Smooth muscle cell (in vitro differentiated cells): ENCODE data around the gene PDE4B. TPM values are rescaled to one million over a fixed set of nuclear protein-coding genes. Genes with fewer than 3 reads are reported as not detected.

Experiments
- DNase-seq: peaks from one replicate; lab custom pipeline; 2025; ENCODE audit not compliant: unreplicated experiment; lab: John Stamatoyannopoulos, UW
- H2AFZ ChIP-seq: fragments of 200-600 bp; sonication (generic); 2 replicates; pipeline ENCODE4 v1.6.0; 2016; ENCODE audit warnings: antibody characterized with exemption, low read depth, mild to moderate bottlenecking
- H3F3A ChIP-seq: fragments of 200-600 bp; sonication (generic); 2 replicates; pipeline ENCODE4 v1.6.0; 2017; ENCODE audit warnings: antibody characterized with exemption, low read depth
- H3K27ac ChIP-seq: fragments of 200-600 bp; sonication (generic); 2 replicates; pipeline ENCODE4 v1.5.1; 2016; ENCODE audit warnings: low read depth, mild to moderate bottlenecking
- H3K27me3 ChIP-seq: fragments of 200-600 bp; sonication (generic); 2 replicates; pipeline ENCODE4 v1.6.1; 2016; ENCODE audit warnings: low read depth, mild to moderate bottlenecking
- H3K36me3 ChIP-seq: fragments of 200-600 bp; sonication (generic); 2 replicates; pipeline ENCODE4 v1.5.1; 2016; ENCODE audit warnings: low read depth
- H3K4me1 ChIP-seq: fragments of 200-600 bp; sonication (generic); 2 replicates; pipeline ENCODE4 v1.5.1; 2016; ENCODE audit warnings: low read depth
- H3K4me2 ChIP-seq: fragments of 200-600 bp; sonication (generic); 2 replicates; pipeline ENCODE4 v1.6.0; 2016; ENCODE audit warnings: mild to moderate bottlenecking
- H3K4me3 ChIP-seq: fragments of 200-600 bp; sonication (generic); 2 replicates; pipeline ENCODE4 v1.5.1; 2016; ENCODE audit warnings: mild to moderate bottlenecking
- H3K79me2 ChIP-seq: fragments of 200-600 bp; sonication (generic); 2 replicates; pipeline ENCODE4 v1.6.0; 2016; ENCODE audit warnings: low read depth, mild to moderate bottlenecking
- H3K9ac ChIP-seq: fragments of 200-600 bp; sonication (generic); 2 replicates; pipeline ENCODE4 v1.6.0; 2016; ENCODE audit warnings: low read depth
- H3K9me3 ChIP-seq: fragments of 200-600 bp; sonication (generic); replicated peaks from 2 replicates; pipeline ENCODE4 v1.5.1; 2016; ENCODE audit warnings: low read depth
- H4K20me1 ChIP-seq: fragments of 200-600 bp; sonication (generic); 2 replicates; pipeline ENCODE4 v1.6.0; 2016; ENCODE audit warnings: low read depth
- WGBS: methylation state at CpG from one replicate; pipeline ENCODE4 v1.1.7; 2016; ENCODE audit warnings: low lambda C conversion rate; 5-methylcytosine and 5-hydroxymethylcytosine counted together
- polyA plus RNA-seq: library from polyadenylated mRNA; unstranded; fragments of >200 nt; fragmentation: Nextera tagmentation; extraction: Ambion mirVana; gene quantifications from 2 replicates; pipeline ENCODE4 v1.2.1, GENCODE V29; 2016
- total RNA-seq: library from RNA; depleted of rRNA; stranded (reverse); fragments of >200 nt; gene quantifications from 2 replicates; pipeline ENCODE4 v1.2.3, GENCODE V29; 2014
- TF ChIP-seq, protein P1 (sequence below): fragments of 200-600 bp; sonication (generic); IDR thresholded peaks from 2 replicates; pipeline ENCODE4 v1.5.1; 2017; ENCODE audit warnings: borderline replicate concordance, mild to moderate bottlenecking, antibody characterized with exemption; ENCODE audit not compliant: insufficient read depth, poor library complexity, severe bottlenecking

PDE4B gene
- total and polyA plus RNA-seq, 2 experiments from 2014 or later = 18.5 to 24.8 TPM

DNA sequence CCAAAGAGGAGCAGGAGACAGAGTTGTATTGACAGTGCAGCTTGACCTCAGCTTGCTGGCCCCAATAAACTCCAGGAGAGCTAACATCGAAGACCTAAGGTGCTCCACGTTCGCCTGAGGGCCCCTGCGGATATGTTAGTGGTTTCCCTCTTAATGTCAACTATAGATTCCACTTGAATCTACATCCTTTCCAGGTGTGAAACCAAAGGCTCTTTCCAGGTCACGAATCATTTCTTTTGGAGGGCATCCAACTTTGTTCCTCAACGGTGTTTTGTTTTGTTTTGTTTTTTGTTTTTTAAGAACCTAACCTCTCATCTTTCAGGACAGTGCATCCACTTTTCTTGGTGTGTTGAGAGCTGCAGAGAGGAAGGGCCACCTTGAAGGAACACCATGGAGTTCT, 473.7 kb downstream of the PDE4B start:
- Histone ChIP-seq H3K4me2 (no peak overlapping the region), H2AFZ (no peak overlapping the region), H3K9ac (no peak overlapping the region), H3K9me3 (no peaks in the 10 kb centered on the region), H3K4me1 (peaks cover 29% of the 10 kb centered on the region), H3K27ac (no peak overlapping the region), H3K79me2 (no peaks in the 10 kb centered on the region), H3K36me3 (no peaks in the 10 kb centered on the region), H4K20me1 (no peaks in the 10 kb centered on the region), H3K4me3 (no peak overlapping the region), H3K27me3 (no peaks in the 10 kb centered on the region), H3F3A (peaks cover 14% of the 10 kb centered on the region)
- no peak for DNase-seq
- TF ChIP-seq, protein P1, sequence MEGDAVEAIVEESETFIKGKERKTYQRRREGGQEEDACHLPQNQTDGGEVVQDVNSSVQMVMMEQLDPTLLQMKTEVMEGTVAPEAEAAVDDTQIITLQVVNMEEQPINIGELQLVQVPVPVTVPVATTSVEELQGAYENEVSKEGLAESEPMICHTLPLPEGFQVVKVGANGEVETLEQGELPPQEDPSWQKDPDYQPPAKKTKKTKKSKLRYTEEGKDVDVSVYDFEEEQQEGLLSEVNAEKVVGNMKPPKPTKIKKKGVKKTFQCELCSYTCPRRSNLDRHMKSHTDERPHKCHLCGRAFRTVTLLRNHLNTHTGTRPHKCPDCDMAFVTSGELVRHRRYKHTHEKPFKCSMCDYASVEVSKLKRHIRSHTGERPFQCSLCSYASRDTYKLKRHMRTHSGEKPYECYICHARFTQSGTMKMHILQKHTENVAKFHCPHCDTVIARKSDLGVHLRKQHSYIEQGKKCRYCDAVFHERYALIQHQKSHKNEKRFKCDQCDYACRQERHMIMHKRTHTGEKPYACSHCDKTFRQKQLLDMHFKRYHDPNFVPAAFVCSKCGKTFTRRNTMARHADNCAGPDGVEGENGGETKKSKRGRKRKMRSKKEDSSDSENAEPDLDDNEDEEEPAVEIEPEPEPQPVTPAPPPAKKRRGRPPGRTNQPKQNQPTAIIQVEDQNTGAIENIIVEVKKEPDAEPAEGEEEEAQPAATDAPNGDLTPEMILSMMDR = no peak
- 90% methylated on average over 6 of the region's 6 CpGs for WGBS

DNA sequence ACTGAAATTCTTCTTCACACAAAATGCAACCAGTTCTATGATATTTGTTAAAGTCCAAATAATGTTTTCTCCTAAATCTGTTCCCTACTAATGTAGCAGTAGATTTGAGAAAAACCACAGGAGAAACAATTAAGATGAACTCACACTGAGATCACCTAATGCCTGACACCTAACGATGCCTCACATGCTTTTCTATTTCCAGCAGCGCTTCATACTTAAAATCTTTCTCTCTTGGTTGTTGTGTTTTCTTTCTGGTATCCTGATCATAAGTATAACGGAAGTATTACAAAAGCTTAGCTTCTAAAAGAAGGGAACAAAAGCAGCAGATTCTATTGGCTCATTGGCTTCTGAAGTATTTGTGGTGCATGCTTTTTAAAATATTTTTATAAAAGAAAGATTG, 474.1 kb downstream of the PDE4B start:
- peaks cover 30% of the 10 kb centered on the region for H3K4me1 ChIP-seq
- TF ChIP-seq, protein P1 = no peak

DNA sequence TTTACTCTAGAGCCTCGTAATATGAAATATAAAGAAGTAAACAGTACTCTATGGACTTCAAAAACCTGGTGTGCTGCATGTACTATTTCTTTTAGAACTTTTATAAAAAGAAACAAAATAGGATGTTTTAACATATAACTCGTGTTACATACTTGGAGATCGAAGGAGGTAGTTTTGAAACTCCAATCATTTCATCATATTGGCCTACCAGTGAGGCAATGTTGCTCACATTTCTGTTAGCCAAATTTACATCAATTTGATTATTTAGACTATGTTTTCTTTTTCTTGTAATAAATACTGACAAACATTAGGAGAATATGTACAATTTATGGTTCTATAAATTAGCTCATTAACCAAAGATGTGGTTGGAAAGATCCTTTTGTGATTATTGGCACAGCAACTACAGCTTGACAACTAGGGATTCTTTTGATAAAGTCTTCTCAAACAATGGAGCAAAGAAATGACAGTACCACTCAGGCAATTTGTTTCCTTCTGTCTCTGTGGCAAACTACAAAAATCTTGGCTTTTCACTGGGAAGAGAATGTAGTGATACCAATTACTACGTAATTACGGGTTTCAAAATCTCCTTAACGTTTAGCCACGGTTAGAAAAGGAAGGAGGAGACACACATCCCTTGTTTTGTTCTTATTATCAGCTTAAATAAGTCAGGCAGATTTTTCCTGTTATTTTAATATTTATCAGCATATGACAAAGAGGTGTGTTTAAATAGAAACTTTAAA, 474.7 kb downstream of the PDE4B start:
- H3K27ac ChIP-seq = no peak overlapping the region
- DNase-seq = no peak
- no peak overlapping the region for H3K9ac ChIP-seq
- no peaks in the 10 kb centered on the region for H3K36me3 ChIP-seq
- H2AFZ ChIP-seq = peak overlapping the region; percentile 51
- WGBS = 77% methylated on average over 7 of the region's 7 CpGs
- no peaks in the 10 kb centered on the region for H3K79me2 ChIP-seq
- no peak overlapping the region for H3K4me2 ChIP-seq
- H3K4me1 ChIP-seq = peaks cover 33% of the 10 kb centered on the region
- no peak overlapping the region for H3K4me3 ChIP-seq
- H3F3A ChIP-seq = peaks cover 24% of the 10 kb centered on the region
- H3K9me3 ChIP-seq = no peaks in the 10 kb centered on the region
- TF ChIP-seq, protein P1 = no peak
- H3K27me3 ChIP-seq = no peaks in the 10 kb centered on the region
- no peaks in the 10 kb centered on the region for H4K20me1 ChIP-seq

More for the DNA sequence above, 474.1 kb downstream of the PDE4B start:
- Histone ChIP-seq H3K9me3 (no peaks in the 10 kb centered on the region), H3K27me3 (no peaks in the 10 kb centered on the region), H3K79me2 (no peaks in the 10 kb centered on the region), H3K36me3 (no peaks in the 10 kb centered on the region), H3K4me3 (no peak overlapping the region), H2AFZ (peak overlapping the region; percentile 34), H4K20me1 (no peaks in the 10 kb centered on the region), H3F3A (peaks cover 18% of the 10 kb centered on the region), H3K9ac (no peak overlapping the region), H3K4me2 (no peak overlapping the region), H3K27ac (no peak overlapping the region)
- no peak for DNase-seq
- 73% methylated on average over 3 of the region's 3 CpGs for WGBS

DNA sequence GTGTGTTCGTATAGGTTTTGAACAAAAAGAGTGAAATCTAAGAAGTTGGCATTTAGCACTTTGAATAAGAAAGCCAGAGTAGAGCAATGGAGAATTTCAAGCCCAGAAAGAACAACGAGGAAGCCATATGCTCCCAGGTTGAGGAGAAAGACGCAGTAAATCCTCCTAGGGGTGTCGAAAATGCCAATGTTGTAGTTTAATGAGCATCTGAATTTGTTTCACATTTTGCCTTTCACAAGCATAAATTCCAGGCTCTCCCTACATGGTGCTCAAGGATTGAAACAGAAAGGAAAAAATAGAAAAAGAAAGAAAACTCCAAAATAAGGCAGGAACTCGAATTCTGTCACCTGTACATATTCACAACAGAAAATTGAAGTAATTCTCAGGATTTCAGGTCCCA, 476.5 kb downstream of the PDE4B start:
- TF ChIP-seq, protein P1 = no peak
- Histone ChIP-seq H2AFZ (peak overlapping the region; percentile 59), H3K9ac (peak overlapping the region; percentile 10), H3K36me3 (no peaks in the 10 kb centered on the region), H3K27me3 (no peaks in the 10 kb centered on the region), H3K27ac (peak overlapping the region; percentile 93), H3K4me2 (peak overlapping the region; percentile 73), H3K4me1 (peaks cover 33% of the 10 kb centered on the region), H3K79me2 (no peaks in the 10 kb centered on the region), H4K20me1 (no peaks in the 10 kb centered on the region), H3F3A (peaks cover 37% of the 10 kb centered on the region), H3K4me3 (no peak overlapping the region), H3K9me3 (no peaks in the 10 kb centered on the region)
- WGBS = 77% methylated on average over 5 of the region's 5 CpGs
- DNase-seq = no peak
